ENCODE data around the gene EDEM3.

The EDEM3 gene

GRCh38 chr1:184648856-184649201 lies 105.8 kb downstream of the EDEM3 start:
- H3K27ac ChIP-seq: no peak overlapping the region
- TF ChIP-seq, protein P1, sequence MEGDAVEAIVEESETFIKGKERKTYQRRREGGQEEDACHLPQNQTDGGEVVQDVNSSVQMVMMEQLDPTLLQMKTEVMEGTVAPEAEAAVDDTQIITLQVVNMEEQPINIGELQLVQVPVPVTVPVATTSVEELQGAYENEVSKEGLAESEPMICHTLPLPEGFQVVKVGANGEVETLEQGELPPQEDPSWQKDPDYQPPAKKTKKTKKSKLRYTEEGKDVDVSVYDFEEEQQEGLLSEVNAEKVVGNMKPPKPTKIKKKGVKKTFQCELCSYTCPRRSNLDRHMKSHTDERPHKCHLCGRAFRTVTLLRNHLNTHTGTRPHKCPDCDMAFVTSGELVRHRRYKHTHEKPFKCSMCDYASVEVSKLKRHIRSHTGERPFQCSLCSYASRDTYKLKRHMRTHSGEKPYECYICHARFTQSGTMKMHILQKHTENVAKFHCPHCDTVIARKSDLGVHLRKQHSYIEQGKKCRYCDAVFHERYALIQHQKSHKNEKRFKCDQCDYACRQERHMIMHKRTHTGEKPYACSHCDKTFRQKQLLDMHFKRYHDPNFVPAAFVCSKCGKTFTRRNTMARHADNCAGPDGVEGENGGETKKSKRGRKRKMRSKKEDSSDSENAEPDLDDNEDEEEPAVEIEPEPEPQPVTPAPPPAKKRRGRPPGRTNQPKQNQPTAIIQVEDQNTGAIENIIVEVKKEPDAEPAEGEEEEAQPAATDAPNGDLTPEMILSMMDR (IDR thresholded peaks at IDR 0.05): no peak
- TF ChIP-seq ZFX (IDR thresholded peaks at IDR 0.05; ENCODE audit: borderline replicate concordance): no peak

DNA sequence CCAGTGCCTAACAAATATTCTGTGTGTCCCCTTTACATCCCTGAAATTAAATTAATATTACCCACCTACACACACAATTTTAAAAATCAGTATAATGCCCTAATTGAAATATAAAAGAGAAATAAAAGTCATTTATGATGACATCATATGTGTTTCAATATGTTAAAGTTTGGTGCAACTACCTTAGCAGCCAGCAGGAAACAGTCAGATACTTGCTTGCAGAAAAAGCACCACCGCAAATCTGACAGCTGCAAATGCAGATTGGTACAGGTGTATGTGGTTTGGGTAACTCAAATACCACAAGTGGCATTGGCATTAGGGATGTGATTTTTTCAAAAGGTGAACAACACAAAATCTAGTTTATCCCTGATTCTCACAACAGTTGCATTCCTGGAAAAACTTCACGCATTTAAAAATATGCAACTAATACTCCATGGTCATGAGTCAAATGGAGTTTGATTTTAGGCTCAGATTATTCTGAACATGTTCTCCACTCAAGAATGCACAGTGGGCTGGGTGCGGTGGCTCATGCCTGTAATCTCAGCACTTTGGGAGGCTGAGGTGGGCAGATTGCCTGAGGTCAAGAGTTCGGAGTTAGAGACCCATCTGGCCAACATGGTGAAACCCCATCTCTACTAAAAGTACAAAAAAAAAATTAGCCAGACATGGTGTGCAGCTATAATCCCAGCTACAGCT lies 106.3 kb downstream of the EDEM3 start:
- no peak overlapping the region for H3K27ac ChIP-seq
- no peak for TF ChIP-seq ZFX (IDR thresholded peaks at IDR 0.05; ENCODE audit: borderline replicate concordance)
- TF ChIP-seq, protein P1 (IDR thresholded peaks at IDR 0.05): no peak

- no peak for TF ChIP-seq ZFX (IDR thresholded peaks at IDR 0.05; ENCODE audit: borderline replicate concordance)
- TF ChIP-seq, protein P1 (IDR thresholded peaks at IDR 0.05): no peak
- H3K27ac ChIP-seq: no peak overlapping the region
Observed at GRCh38 chr1:184647471-184647870, 107.2 kb downstream of the EDEM3 start.

GRCh38 chr1:184646824-184647223 lies 107.8 kb downstream of the EDEM3 start:
- no peak for TF ChIP-seq ZFX (IDR thresholded peaks at IDR 0.05; ENCODE audit: borderline replicate concordance)
- TF ChIP-seq, protein P1 (IDR thresholded peaks at IDR 0.05): no peak
- H3K27ac ChIP-seq: no peak overlapping the region

GRCh38 chr1:184646178-184646701 lies 108.4 kb downstream of the EDEM3 start:
- TF ChIP-seq ZFX (IDR thresholded peaks at IDR 0.05; ENCODE audit: borderline replicate concordance): no peak
- TF ChIP-seq, protein P1 (IDR thresholded peaks at IDR 0.05): no peak
- no peak overlapping the region for H3K27ac ChIP-seq

- no peak overlapping the region for H3K27ac ChIP-seq
- TF ChIP-seq ZFX (IDR thresholded peaks at IDR 0.05; ENCODE audit: borderline replicate concordance): no peak
- TF ChIP-seq, protein P1 (IDR thresholded peaks at IDR 0.05): no peak
Observed at GRCh38 chr1:184644771-184645170, 109.9 kb downstream of the EDEM3 start.

- H3K27ac ChIP-seq: no peak overlapping the region
- TF ChIP-seq, protein P1 (IDR thresholded peaks at IDR 0.05): no peak
- no peak for TF ChIP-seq ZFX (IDR thresholded peaks at IDR 0.05; ENCODE audit: borderline replicate concordance)
Observed at GRCh38 chr1:184643661-184644060, 111.0 kb downstream of the EDEM3 start.
